OCI-LY3 (cell line): ENCODE measurements around the gene KDM3B.
"Not testable (repeated sequence)": the region's sequence is repeated elsewhere in the genome, so short reads cannot be mapped to it uniquely, and the experiment has no call there.

Source experiments
- H2AFZ ChIP-seq: fragments of 200-600, 300-600 bp; shearing (Covaris generic); 2 replicates; pipeline ENCODE4 v1.6.0; 2014; ENCODE audit warnings: antibody characterized with exemption, low read depth, low read length
- H3K27ac ChIP-seq: fragments of 200-600, 300-600 bp; sonication (generic); 2 replicates; pipeline ENCODE4 v1.5.1; 2014; ENCODE audit warnings: mild to moderate bottlenecking, low read length, moderate library complexity, mixed read lengths
- H3K27me3 ChIP-seq: fragments of 200-600, 300-600 bp; sonication (generic); 2 replicates; pipeline ENCODE4 v1.6.1; 2014; ENCODE audit warnings: low read depth, low read length, mixed read lengths
- H3K36me3 ChIP-seq: fragments of 200-600, 300-600 bp; sonication (generic); replicated peaks from 2 replicates; pipeline ENCODE3; 2014; ENCODE audit warnings: low read depth, low read length, mixed read lengths
- H3K4me1 ChIP-seq: fragments of 300-600, 200-600 bp; sonication (generic); 2 replicates; pipeline ENCODE4 v1.6.1; 2014; ENCODE audit warnings: low read length, mixed read lengths
- H3K4me2 ChIP-seq: fragments of 200-600, 300-600 bp; sonication (generic); 2 replicates; pipeline ENCODE4 v1.6.1; 2014; ENCODE audit warnings: low read length, mixed read lengths
- H3K4me3 ChIP-seq: fragments of 300-600, 200-600 bp; sonication (generic); 2 replicates; pipeline ENCODE4 v1.5.1; 2014; ENCODE audit warnings: antibody characterized with exemption, mild to moderate bottlenecking, low read length, moderate library complexity
- H3K79me2 ChIP-seq: fragments of 300-600, 200-600 bp; shearing (Covaris generic); 2 replicates; pipeline ENCODE4 v1.6.1; 2014; ENCODE audit warnings: mild to moderate bottlenecking, low read length, mixed read lengths
- H3K9ac ChIP-seq: fragments of 300-600, 200-600 bp; shearing (Covaris generic); 2 replicates; pipeline ENCODE4 v1.6.0; 2014; ENCODE audit warnings: mild to moderate bottlenecking, low read length, moderate library complexity
- H3K9me3 ChIP-seq: fragments of 200-600, 300-600 bp; shearing (Covaris generic); 2 replicates; pipeline ENCODE4 v1.6.1; 2014; ENCODE audit warnings: low read length, mixed read lengths; ENCODE audit not compliant: insufficient read depth
- H4K20me1 ChIP-seq: fragments of 200-600, 300-600 bp; sonication (generic); 2 replicates; pipeline ENCODE4 v1.6.1; 2016; ENCODE audit warnings: low read length, mixed read lengths; ENCODE audit not compliant: insufficient read depth
- EZH2phosphoT487 ChIP-seq: fragments of 200-600 bp; shearing (Covaris generic); IDR thresholded peaks from 2 replicates; pipeline ENCODE4 v1.6.1; 2018; ENCODE audit warnings: antibody characterized with exemption, mixed run types, low read depth
- TF ChIP-seq, protein P1 (sequence below): fragments of 200-600, 300-600 bp; sonication (generic); IDR thresholded peaks from 2 replicates; pipeline ENCODE4 v1.5.1; 2014; ENCODE audit warnings: antibody characterized with exemption, low read length, low read depth

Gene KDM3B

DNA sequence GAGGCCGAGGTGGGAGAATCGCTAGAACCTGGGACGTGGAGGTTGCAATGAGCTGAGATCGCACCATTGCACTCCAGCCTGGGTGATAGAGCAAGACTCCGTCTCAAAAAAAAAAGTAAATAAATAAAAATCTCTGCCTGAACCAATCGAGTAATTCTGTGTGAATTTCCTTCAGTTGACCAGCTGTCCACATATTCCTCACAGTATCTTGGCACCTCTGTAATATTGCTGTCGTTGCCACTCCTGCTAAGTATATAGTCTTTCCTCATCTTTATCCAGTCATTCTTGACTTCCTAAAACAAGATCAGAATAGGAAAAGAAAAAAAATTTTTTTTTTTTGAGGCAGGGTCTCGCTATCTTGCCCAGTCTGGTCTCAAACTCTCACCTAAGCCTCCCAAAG, 29.9 kb downstream of the KDM3B start:
- H3K27me3 ChIP-seq: no peaks in the 10 kb centered on the region

GRCh38 chr5:138385660-138386059, 33.2 kb downstream of the KDM3B start:
- H3K4me2 ChIP-seq: no peak overlapping the region
- no peaks in the 10 kb centered on the region for H3K79me2 ChIP-seq
- no peaks in the 10 kb centered on the region for H3K27me3 ChIP-seq
- no peak overlapping the region for H3K4me3 ChIP-seq
- H4K20me1 ChIP-seq: no peaks in the 10 kb centered on the region
- no peak overlapping the region for H2AFZ ChIP-seq
- H3K9ac ChIP-seq: no peak overlapping the region
- no peak overlapping the region for H3K27ac ChIP-seq
- no peaks in the 10 kb centered on the region for H3K9me3 ChIP-seq
- TF ChIP-seq EZH2phosphoT487: no peak
- TF ChIP-seq, protein P1, sequence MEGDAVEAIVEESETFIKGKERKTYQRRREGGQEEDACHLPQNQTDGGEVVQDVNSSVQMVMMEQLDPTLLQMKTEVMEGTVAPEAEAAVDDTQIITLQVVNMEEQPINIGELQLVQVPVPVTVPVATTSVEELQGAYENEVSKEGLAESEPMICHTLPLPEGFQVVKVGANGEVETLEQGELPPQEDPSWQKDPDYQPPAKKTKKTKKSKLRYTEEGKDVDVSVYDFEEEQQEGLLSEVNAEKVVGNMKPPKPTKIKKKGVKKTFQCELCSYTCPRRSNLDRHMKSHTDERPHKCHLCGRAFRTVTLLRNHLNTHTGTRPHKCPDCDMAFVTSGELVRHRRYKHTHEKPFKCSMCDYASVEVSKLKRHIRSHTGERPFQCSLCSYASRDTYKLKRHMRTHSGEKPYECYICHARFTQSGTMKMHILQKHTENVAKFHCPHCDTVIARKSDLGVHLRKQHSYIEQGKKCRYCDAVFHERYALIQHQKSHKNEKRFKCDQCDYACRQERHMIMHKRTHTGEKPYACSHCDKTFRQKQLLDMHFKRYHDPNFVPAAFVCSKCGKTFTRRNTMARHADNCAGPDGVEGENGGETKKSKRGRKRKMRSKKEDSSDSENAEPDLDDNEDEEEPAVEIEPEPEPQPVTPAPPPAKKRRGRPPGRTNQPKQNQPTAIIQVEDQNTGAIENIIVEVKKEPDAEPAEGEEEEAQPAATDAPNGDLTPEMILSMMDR: no peak
- H3K4me1 ChIP-seq: peaks cover 14% of the 10 kb centered on the region
- H3K36me3 ChIP-seq: peaks cover 13% of the 10 kb centered on the region

More for the DNA sequence above, 29.9 kb downstream of the KDM3B start:
- Histone ChIP-seq H3K36me3 (peaks cover 12% of the 10 kb centered on the region), H3K9ac (no peak overlapping the region), H3K9me3 (no peaks in the 10 kb centered on the region), H3K4me2 (no peak overlapping the region), H3K4me1 (peaks cover 11% of the 10 kb centered on the region), H3K4me3 (no peak overlapping the region), H4K20me1 (no peaks in the 10 kb centered on the region), H3K27ac (no peak overlapping the region), H2AFZ (no peak overlapping the region), H3K79me2 (no peaks in the 10 kb centered on the region)
- TF ChIP-seq, protein P1: no peak
- TF ChIP-seq EZH2phosphoT487: no peak

DNA sequence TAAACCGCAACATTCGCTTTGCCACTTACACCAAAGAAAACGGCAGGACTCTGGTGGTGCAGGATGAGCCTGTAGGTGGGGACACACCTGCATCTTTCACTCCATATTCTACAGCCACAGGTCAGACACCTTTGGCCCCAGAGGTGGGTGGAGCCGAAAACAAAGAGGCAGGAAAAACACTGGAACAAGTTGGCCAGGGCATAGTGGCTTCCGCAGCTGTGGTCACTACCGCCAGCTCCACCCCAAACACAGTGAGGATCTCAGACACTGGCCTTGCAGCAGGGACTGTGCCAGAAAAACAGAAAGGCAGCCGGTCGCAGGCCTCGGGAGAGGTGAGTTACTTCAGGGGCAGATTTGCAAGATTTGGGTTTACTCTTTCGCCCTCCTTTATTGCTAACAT, 33.8 kb downstream of the KDM3B start:
- Histone ChIP-seq H3K9ac (no peak overlapping the region), H3K36me3 (peaks cover 17% of the 10 kb centered on the region), H3K27me3 (no peaks in the 10 kb centered on the region), H2AFZ (no peak overlapping the region), H3K4me3 (no peak overlapping the region), H3K79me2 (no peaks in the 10 kb centered on the region), H3K4me2 (no peak overlapping the region), H4K20me1 (no peaks in the 10 kb centered on the region), H3K9me3 (no peaks in the 10 kb centered on the region), H3K27ac (no peak overlapping the region), H3K4me1 (peaks cover 14% of the 10 kb centered on the region)
- TF ChIP-seq EZH2phosphoT487: no peak
- TF ChIP-seq, protein P1: no peak

- Histone ChIP-seq H3K4me3 (no peak overlapping the region), H3K9ac (no peak overlapping the region), H3K36me3 (peaks cover 21% of the 10 kb centered on the region), H3K4me1 (peaks cover 14% of the 10 kb centered on the region), H3K79me2 (no peaks in the 10 kb centered on the region), H3K4me2 (no peak overlapping the region), H3K27me3 (no peaks in the 10 kb centered on the region), H2AFZ (no peak overlapping the region), H4K20me1 (no peaks in the 10 kb centered on the region), H3K27ac (no peak overlapping the region), H3K9me3 (no peaks in the 10 kb centered on the region)
- TF ChIP-seq, protein P1: no peak
- TF ChIP-seq EZH2phosphoT487: no peak
Measured at GRCh38 chr5:138389332-138389731, 36.8 kb downstream of the KDM3B start.

DNA sequence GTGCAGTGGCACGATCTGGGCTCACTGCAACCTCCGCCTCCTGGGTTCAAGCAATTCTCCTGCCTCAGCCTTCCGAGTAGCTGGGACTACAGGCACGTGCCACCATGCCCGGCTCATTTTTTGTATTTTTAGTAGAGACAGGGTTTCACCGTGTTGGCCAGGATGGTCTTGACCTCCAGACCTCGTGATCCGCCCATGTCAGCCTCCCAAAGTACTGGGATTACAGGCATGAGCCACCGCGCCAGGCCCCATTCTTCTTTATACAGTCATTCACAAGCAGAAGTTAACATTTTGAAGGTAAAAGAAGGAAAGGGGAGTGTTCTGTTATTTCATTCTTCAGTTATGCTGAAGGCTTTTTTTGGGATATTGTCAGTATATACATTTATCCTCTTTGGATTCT, 37.4 kb downstream of the KDM3B start:
- Histone ChIP-seq H3K4me1 (peaks cover 14% of the 10 kb centered on the region), H3K36me3 (peaks cover 21% of the 10 kb centered on the region)
- H3K4me2 ChIP-seq, H3K79me2 ChIP-seq, H3K27ac ChIP-seq, H3K9me3 ChIP-seq, H2AFZ ChIP-seq, H4K20me1 ChIP-seq, H3K27me3 ChIP-seq, H3K9ac ChIP-seq, H3K4me3 ChIP-seq: not testable (repeated sequence)
